GM19452 (cell line): ENCODE data around the gene RTP2.
A peak's percentile ranks its signal among the peaks of the same experiment; 100 is the strongest.
"Not testable (repeated sequence)": the region's sequence is repeated elsewhere in the genome, so short reads cannot be mapped to it uniquely, and the experiment has no call there.

ENCODE experiments used
- ATAC-seq: cut with Tn5 transposase; IDR thresholded peaks from one replicate; pipeline ENCODE4 v1.9.1; 2021; ENCODE audit not compliant: unreplicated experiment

Gene RTP2

GRCh38 chr3:187714404-187714979, 12.1 kb upstream of the RTP2 start:
- ATAC-seq: peak; percentile 84

- no peak for ATAC-seq
These were observed 11.1 kb upstream of the RTP2 start for GRCh38 chr3:187713504-187713903.

GRCh38 chr3:187709155-187709554, 6.8 kb upstream of the RTP2 start:
- ATAC-seq: no peak

- ATAC-seq: no peak
These were observed 6.3 kb upstream of the RTP2 start for GRCh38 chr3:187708696-187709095.

- no peak for ATAC-seq
These were observed 4.6 kb upstream of the RTP2 start for GRCh38 chr3:187706971-187707370.

- no peak for ATAC-seq
These were observed 2.8 kb upstream of the RTP2 start for GRCh38 chr3:187705164-187705563.

- no peak for ATAC-seq
These were observed 2.1 kb downstream of the RTP2 start for GRCh38 chr3:187700249-187700648.

- ATAC-seq: no peak
These were observed 3.6 kb downstream of the RTP2 start for GRCh38 chr3:187698499-187699399.

GRCh38 chr3:187696021-187696420, 6.3 kb downstream of the RTP2 start:
- no peak for ATAC-seq

- ATAC-seq: no peak
These were observed 6.9 kb downstream of the RTP2 start for GRCh38 chr3:187695449-187695848.

GRCh38 chr3:187694801-187695200, 7.6 kb downstream of the RTP2 start:
- no peak for ATAC-seq

GRCh38 chr3:187693431-187693830, 8.9 kb downstream of the RTP2 start:
- no peak for ATAC-seq

- ATAC-seq: no peak
These were observed 12.4 kb downstream of the RTP2 start for GRCh38 chr3:187689984-187690383.

- ATAC-seq: no peak
These were observed 15.6 kb downstream of the RTP2 start for GRCh38 chr3:187686621-187687273.

- ATAC-seq: no peak
These were observed 16.4 kb downstream of the RTP2 start for GRCh38 chr3:187685948-187686347.

GRCh38 chr3:187684880-187685279, 17.5 kb downstream of the RTP2 start:
- no peak for ATAC-seq

GRCh38 chr3:187684444-187684843, 17.9 kb downstream of the RTP2 start:
- ATAC-seq: no peak

GRCh38 chr3:187681756-187682155, 20.6 kb downstream of the RTP2 start:
- ATAC-seq: not testable (repeated sequence)

GRCh38 chr3:187679638-187680396, 22.5 kb downstream of the RTP2 start:
- peak; percentile 75 for ATAC-seq

- ATAC-seq: no peak
These were observed 23.6 kb downstream of the RTP2 start for GRCh38 chr3:187678726-187679268.

GRCh38 chr3:187677604-187678003, 24.8 kb downstream of the RTP2 start:
- no peak for ATAC-seq
